HG02870 (cell line): ENCODE data around the gene DIO1.

Experiments
- ATAC-seq: cut with Tn5 transposase; IDR thresholded peaks from one replicate; pipeline ENCODE4 v1.9.1; 2021; ENCODE audit warnings: mild to moderate bottlenecking, moderate library complexity; ENCODE audit not compliant: unreplicated experiment

DIO1 gene

GRCh38 chr1:53938136-53938830 lies 44.3 kb downstream of the DIO1 start:
- ATAC-seq, result no peak

DNA sequence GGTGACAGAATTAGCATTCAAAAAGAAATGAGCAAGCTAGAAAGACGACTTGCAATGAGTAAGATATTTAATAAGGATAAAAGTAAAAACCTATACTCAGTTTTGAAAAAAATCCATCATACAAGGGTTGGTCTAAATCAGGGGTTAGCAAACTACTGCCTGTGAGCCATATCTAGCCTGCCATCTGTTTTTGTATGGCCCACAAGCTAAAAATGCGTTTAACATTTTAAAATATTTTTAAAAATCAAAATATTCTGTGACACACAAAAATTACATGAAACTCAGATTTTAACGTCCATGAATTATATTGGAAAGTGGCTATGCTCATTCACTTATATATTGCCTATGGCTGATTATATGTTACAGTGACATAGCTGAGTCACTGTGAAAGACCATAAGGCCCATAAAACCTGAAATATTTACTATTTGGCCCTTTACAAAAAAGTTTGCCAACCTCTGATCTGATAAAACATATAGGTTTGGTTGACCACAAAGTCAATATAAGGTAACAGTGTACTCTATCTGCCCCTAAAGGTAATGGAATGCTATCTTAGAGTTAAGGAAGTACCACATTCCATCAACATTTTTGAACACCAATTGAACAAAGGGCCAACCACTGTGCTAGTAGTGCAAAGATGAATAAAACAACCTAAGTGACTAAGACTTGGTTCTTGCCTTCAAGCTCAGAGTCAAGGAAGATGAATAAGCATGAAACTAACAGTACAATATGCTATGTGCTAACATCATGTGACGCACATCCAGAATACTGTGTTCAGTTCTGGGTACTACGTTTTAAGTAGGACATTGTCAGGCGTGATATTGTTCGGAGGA lies 48.4 kb downstream of the DIO1 start:
- no peak for ATAC-seq

DNA sequence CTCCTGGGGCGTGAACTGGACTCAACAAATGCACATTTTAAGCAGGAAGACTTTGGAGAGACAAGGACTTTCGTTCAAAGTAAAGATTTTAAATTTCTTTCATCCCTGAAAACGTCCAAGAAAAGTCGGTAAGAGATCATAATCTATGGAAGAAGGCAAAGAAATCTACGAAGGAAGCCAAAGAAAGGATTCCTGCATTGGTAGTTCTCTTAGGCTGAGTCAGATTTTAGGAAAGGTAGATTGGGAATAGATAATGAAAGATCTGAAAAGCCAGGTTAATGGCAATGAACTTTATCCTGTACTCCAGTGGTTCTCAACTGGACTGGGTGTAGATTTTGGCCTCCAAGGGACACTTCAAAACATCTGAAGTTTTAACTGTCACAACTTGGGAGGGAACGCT lies 49.1 kb downstream of the DIO1 start:
- ATAC-seq, result no peak

- no peak for ATAC-seq
These were observed 49.6 kb downstream of the DIO1 start for GRCh38 chr1:53943490-53944043.

GRCh38 chr1:53944469-53945182 lies 50.6 kb downstream of the DIO1 start:
- no peak for ATAC-seq

DNA sequence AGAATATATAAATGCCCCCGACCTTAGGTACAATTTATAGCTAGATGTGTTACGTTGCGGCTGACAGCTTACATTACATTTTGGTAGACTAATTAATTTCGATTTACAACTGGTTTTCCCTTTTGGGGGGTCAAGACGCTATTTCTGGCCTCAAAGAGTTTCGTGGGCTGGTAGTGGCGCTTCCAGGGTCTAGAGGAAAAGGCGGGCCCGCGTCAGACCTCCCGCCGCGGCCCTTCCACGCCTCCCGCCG lies 51.1 kb downstream of the DIO1 start:
- no peak for ATAC-seq

GRCh38 chr1:53945433-53946251 lies 51.7 kb downstream of the DIO1 start, which contains the start of gene IFT25:
Gene IFT25, minus strand, starts transcription at chr1:53945699. Its CDS starts 5,617 bp downstream, at chr1:53940082.
- ATAC-seq, result peak; percentile 52

GRCh38 chr1:53946252-53947171 lies 52.5 kb downstream of the DIO1 start, which contains the start of gene LRRC42:
Gene LRRC42, plus strand, starts transcription at chr1:53946350. Its CDS starts 5,650 bp downstream, at chr1:53952000.
- ATAC-seq, result peak; percentile 60

- ATAC-seq, result no peak
These were observed 53.4 kb downstream of the DIO1 start for GRCh38 chr1:53947172-53947907.

- no peak for ATAC-seq
These were observed 54.3 kb downstream of the DIO1 start for GRCh38 chr1:53948291-53948690.

DNA sequence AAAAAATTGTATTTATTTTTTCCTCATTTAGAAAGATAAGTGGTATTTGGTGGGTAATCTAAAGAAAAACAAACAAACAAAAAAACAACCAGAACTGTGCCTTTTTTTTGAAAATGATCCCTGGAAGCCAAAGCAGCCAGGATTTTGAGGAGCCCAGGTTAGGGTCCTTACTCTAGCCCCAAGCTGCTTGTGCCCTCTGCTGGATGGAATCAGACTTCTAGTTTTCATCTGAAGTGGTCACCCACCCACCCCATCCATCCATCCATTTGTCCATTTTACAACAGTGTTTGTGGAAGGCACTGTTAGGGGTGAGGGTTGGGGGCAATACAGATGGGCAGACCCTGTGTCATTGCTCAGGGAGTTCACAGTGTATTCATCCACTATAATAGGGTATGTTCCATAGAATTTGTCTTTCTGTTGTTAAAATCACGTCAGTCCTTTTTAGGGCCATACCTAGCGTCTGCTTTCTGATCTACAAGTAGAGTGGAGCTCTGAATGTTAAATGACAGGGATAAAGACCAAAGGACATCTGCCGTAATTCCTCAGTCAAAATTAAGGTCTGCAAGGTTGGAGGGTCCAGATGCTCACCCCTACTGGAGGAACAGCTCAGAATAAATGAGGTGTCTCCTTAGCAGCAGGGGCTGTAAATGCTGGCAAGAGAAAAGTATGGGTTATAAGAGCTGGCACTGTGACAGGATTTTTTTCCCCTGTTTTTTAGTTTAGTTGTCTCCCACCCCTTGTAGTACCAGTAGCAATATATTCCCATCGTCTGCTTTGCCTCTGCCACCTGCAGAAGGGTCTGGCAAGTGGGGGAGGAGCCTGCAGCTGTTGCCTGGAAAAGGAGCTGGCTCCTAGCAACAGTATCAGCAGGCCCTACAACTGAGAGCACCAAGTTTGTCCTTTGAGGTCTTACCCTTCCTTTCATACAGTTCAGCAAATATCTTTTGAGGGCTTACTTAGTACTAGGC lies 55.3 kb downstream of the DIO1 start:
- no peak for ATAC-seq

GRCh38 chr1:53951697-53952096 lies 57.7 kb downstream of the DIO1 start:
- ATAC-seq, result no peak

- no peak for ATAC-seq
These were observed 60.1 kb downstream of the DIO1 start for GRCh38 chr1:53954128-53954527.

- ATAC-seq, result no peak
These were observed 62.6 kb downstream of the DIO1 start for GRCh38 chr1:53956308-53957168.

DNA sequence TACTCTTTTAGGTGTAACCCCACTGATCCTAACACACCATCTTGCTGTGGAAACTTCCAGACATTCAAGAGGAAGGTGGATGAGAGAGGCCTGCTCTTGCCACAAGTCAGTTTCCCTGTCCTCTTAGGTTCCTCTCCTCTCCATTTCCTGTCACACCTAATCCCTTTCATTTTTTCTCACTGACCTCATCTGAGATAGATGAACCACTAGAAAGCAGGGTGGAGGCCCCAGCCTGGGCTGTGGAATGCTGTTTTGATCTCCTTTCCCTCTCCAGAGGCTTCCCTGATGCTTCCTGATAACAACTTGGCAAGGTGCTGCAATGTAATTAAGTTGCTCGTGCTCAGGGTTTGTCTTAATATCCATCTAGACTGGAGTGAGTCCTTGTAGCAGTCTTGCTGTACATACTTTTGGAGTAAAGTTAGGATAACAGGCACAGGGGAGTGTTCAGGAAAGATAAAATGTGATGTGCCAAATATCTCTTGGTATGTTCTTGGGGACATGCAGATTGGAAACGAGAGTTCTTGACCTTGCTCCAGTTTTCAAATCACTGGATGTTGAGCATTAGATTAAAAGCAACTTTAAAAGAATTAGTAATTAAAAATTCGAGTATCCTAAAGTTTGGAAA lies 63.3 kb downstream of the DIO1 start:
- no peak for ATAC-seq

- ATAC-seq, result no peak
These were observed 65.8 kb downstream of the DIO1 start for GRCh38 chr1:53959664-53960250.
